AG10803 (cell line): ENCODE results near the gene ZNRF1.

Source experiments
- DNase-seq: peaks from one replicate; pipeline ENCODE4 v3.0.0; 2010; ENCODE audit warnings: low read depth
- H3K4me3 ChIP-seq: 2 replicates; pipeline ENCODE4 v1.5.1; 2011; ENCODE audit warnings: mild to moderate bottlenecking, low read length, control low read depth
- CTCF ChIP-seq: conservative IDR thresholded peaks from 2 replicates; pipeline ENCODE4 v1.5.1; 2011; ENCODE audit warnings: mild to moderate bottlenecking, low read length, control low read depth, inconsistent platforms

Gene ZNRF1

GRCh38 chr16:75093598-75094540 lies 95.0 kb downstream of the ZNRF1 start:
- DNase-seq = no peak
- no peak for TF ChIP-seq CTCF
- no peak overlapping the region for H3K4me3 ChIP-seq

- no peak overlapping the region for H3K4me3 ChIP-seq
- DNase-seq = no peak
- no peak for TF ChIP-seq CTCF
These were observed 96.4 kb downstream of the ZNRF1 start for GRCh38 chr16:75095204-75095621.

- DNase-seq = peak; percentile 49
- peak; percentile 36; the same call in 1 of the 2 replicates for TF ChIP-seq CTCF
- H3K4me3 ChIP-seq = no peak overlapping the region
These were observed 97.8 kb downstream of the ZNRF1 start for GRCh38 chr16:75096656-75097055.

- H3K4me3 ChIP-seq = no peak overlapping the region
- TF ChIP-seq CTCF = no peak
- DNase-seq = no peak
These were observed 98.5 kb downstream of the ZNRF1 start for GRCh38 chr16:75097191-75097761.

- no peak for DNase-seq
- no peak overlapping the region for H3K4me3 ChIP-seq
- TF ChIP-seq CTCF = no peak
These were observed 99.4 kb downstream of the ZNRF1 start for GRCh38 chr16:75097941-75098901.

- H3K4me3 ChIP-seq = no peak overlapping the region
- TF ChIP-seq CTCF = no peak
- no peak for DNase-seq
These were observed 100.3 kb downstream of the ZNRF1 start for GRCh38 chr16:75099075-75099667.
